PC-9 (cell line): ENCODE results near the gene NFKBIE. TPM values are rescaled to one million over a fixed set of nuclear protein-coding genes. Genes with fewer than 3 reads are reported as not detected.

Source experiments
- BruUV-seq: library from RNA; stranded (reverse); fragments of 400-500 nt; replicated peaks from 2 replicates; lab custom pipeline; 2021; lab: Mats Ljungman, UMichigan
- CTCF ChIA-PET: fragments of 300-600 bp; sonication (Branson Sonifier 250); formaldehyde crosslinking; loops from one replicate; lab custom pipeline; 2022; ENCODE audit warnings: antibody characterized with exemption; lab: Charles Lee
- POLR2A ChIA-PET: fragments of 300-600 bp; sonication (Branson Sonifier 250); formaldehyde crosslinking; loops from one replicate; lab custom pipeline; 2022; ENCODE audit warnings: antibody characterized with exemption; ENCODE audit not compliant: unreplicated experiment; lab: Charles Lee
- DNase-seq, 2 experiments: peaks; one replicate each; pipeline versions ENCODE4 v3.0.0 to v3.0.0-alpha.2; 2015 to 2022; ENCODE audit warnings: mixed read lengths in 1 of 2
- H2AFZ ChIP-seq: fragments of 200-600 bp; sonication (generic); 2 replicates; pipeline ENCODE4 v1.8.1; 2017; ENCODE audit warnings: antibody characterized with exemption
- H3F3A ChIP-seq: fragments of 200-600 bp; sonication (generic); 2 replicates; pipeline ENCODE4 v1.8.1; 2017; ENCODE audit warnings: antibody characterized with exemption, mild to moderate bottlenecking, low read depth; ENCODE audit not compliant: insufficient read depth
- H3K27ac ChIP-seq: fragments of 200-600 bp; sonication (generic); 2 replicates; pipeline ENCODE4 v1.6.1; 2016; ENCODE audit warnings: mixed run types
- H3K27me3 ChIP-seq: fragments of 200-600 bp; sonication (generic); 2 replicates; pipeline ENCODE4 v1.6.1; 2016; ENCODE audit warnings: low read depth, mixed run types; ENCODE audit not compliant: insufficient read depth
- H3K36me3 ChIP-seq: fragments of 200-600 bp; sonication (generic); 2 replicates; pipeline ENCODE4 v1.6.1; 2016; ENCODE audit warnings: low read depth, mixed run types
- H3K4me1 ChIP-seq: fragments of 200-600 bp; sonication (generic); replicated peaks from 2 replicates; pipeline ENCODE4 v1.6.1; 2016; ENCODE audit warnings: mixed run types; ENCODE audit not compliant: insufficient read depth
- H3K4me2 ChIP-seq: fragments of 200-600 bp; sonication (generic); 2 replicates; pipeline ENCODE4 v1.6.1; 2017; ENCODE audit warnings: mixed run types
- H3K4me3 ChIP-seq: fragments of 200-600 bp; sonication (generic); 2 replicates; pipeline ENCODE4 v1.6.1; 2016; ENCODE audit warnings: mixed run types
- H3K79me2 ChIP-seq: fragments of 200-600 bp; sonication (generic); 2 replicates; pipeline ENCODE4 v1.6.1; 2017; ENCODE audit warnings: low read depth, mixed run types
- H3K9me2 ChIP-seq: fragments of 200-600 bp; sonication (generic); 2 replicates; pipeline ENCODE4 v1.8.1; 2017; ENCODE audit warnings: mild to moderate bottlenecking; ENCODE audit not compliant: insufficient read depth
- H3K9me3 ChIP-seq: fragments of 200-600 bp; sonication (generic); 2 replicates; pipeline ENCODE4 v1.8.1; 2016; ENCODE audit warnings: low read depth; ENCODE audit not compliant: insufficient read depth
- H4K20me1 ChIP-seq: fragments of 200-600 bp; sonication (generic); 2 replicates; pipeline ENCODE4 v1.8.1; 2017; ENCODE audit not compliant: insufficient read depth
- EZH2 ChIP-seq: fragments of 200-600 bp; sonication (generic); IDR thresholded peaks from 2 replicates; pipeline ENCODE4 v1.8.0; 2017; ENCODE audit warnings: antibody characterized with exemption, low read depth
- intact Hi-C: fragments of 100-400 bp; cut with micrococcal nuclease; formaldehyde crosslinking; loops from one replicate; pipeline ENCODE4 v1.10.0; 2022; ENCODE audit not compliant: unreplicated experiment
- total RNA-seq: library from RNA; stranded (reverse); gene quantifications from 2 replicates; pipeline ENCODE4 v1.2.3, GENCODE V29; 2021
- TF ChIP-seq, protein P1 (sequence below): fragments of 200-600 bp; sonication (generic); conservative IDR thresholded peaks from 2 replicates; pipeline ENCODE4 v1.6.1; 2017; ENCODE audit warnings: mixed run types, antibody characterized with exemption, mild to moderate bottlenecking, moderate library complexity

NFKBIE gene
- total RNA-seq, 1 experiment from 2014 or later = 7.6 TPM

DNA sequence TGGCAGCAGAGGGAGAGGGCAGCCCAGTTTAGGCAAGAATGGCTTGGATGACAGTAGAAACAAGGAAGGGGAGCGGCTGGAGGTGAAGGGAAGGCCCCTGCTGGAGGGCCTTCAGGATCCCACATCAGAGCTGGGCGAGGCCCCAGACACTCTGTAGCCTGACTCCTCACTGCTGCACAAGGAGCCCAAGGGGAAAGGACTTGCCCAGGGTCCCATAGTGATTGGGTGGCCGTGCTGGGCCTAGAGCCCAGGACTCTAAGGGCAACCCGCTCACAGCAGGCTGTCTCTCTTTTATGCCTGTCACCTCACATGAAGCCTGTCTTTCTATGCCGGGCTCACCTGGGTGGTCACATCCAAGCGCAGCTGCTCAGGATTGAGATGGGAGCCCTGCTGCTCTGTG is 38.5 kb upstream of the NFKBIE start:
- Histone ChIP-seq H3K9me3 (no peaks in the 10 kb centered on the region), H3K9me2 (no peaks in the 10 kb centered on the region), H3K36me3 (0 out of 2 replicates have a peak, but pooled peaks cover 6% of the 10 kb centered on the region), H3K4me2 (no peak overlapping the region), H4K20me1 (no peaks in the 10 kb centered on the region), H3K27me3 (no peaks in the 10 kb centered on the region), H3K27ac (no peak overlapping the region), H3K4me1 (no peaks in the 10 kb centered on the region), H3K79me2 (no peaks in the 10 kb centered on the region), H2AFZ (no peak overlapping the region), H3F3A (no peaks in the 10 kb centered on the region), H3K4me3 (no peak overlapping the region)
- BruUV-seq = no TSS peak
- no peak for DNase-seq
- no peak for TF ChIP-seq EZH2
- TF ChIP-seq, protein P1, sequence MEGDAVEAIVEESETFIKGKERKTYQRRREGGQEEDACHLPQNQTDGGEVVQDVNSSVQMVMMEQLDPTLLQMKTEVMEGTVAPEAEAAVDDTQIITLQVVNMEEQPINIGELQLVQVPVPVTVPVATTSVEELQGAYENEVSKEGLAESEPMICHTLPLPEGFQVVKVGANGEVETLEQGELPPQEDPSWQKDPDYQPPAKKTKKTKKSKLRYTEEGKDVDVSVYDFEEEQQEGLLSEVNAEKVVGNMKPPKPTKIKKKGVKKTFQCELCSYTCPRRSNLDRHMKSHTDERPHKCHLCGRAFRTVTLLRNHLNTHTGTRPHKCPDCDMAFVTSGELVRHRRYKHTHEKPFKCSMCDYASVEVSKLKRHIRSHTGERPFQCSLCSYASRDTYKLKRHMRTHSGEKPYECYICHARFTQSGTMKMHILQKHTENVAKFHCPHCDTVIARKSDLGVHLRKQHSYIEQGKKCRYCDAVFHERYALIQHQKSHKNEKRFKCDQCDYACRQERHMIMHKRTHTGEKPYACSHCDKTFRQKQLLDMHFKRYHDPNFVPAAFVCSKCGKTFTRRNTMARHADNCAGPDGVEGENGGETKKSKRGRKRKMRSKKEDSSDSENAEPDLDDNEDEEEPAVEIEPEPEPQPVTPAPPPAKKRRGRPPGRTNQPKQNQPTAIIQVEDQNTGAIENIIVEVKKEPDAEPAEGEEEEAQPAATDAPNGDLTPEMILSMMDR = no peak
- intact Hi-C loops = loop anchor here (2.0 kb wide), 1 partner anchor 35 kb away; no protein-coding TSS in a partner anchor
- ChIA-PET CTCF (no interaction called here), POLR2A (no interaction called here)

DNA sequence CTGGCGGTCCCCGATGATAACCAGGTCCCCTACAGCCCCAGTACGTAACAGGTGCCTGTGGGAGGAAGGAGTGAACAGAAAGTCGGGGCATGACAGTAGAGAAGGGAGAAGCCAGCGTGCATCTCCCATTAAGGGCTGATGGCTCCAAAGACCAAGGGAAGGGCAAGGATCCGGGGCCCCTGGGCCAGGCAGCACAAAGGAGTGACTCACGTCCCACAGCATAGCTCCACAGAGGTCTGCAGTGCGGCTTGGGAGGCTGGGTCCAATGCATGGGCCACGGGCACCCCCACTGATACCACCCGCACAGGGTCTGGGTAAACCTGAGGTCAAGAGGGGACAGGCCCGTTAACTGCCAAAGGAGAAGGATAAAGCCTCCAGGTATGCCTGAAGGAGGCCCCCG is 37.5 kb upstream of the NFKBIE start:
- Histone ChIP-seq H4K20me1 (no peaks in the 10 kb centered on the region), H3K9me2 (no peaks in the 10 kb centered on the region), H3K36me3 (0 out of 2 replicates have a peak, but pooled peaks cover 6% of the 10 kb centered on the region), H3K4me2 (no peak overlapping the region), H3K27me3 (no peaks in the 10 kb centered on the region), H3K4me1 (no peaks in the 10 kb centered on the region), H3K79me2 (no peaks in the 10 kb centered on the region), H2AFZ (no peak overlapping the region), H3F3A (0 out of 2 replicates have a peak, but pooled peaks cover 4% of the 10 kb centered on the region), H3K27ac (no peak overlapping the region), H3K9me3 (no peaks in the 10 kb centered on the region), H3K4me3 (no peak overlapping the region)
- no TSS peak for BruUV-seq
- ChIA-PET CTCF (no interaction called here), POLR2A (no interaction called here)
- no peak for DNase-seq
- intact Hi-C loops = no loop called here
- TF ChIP-seq, protein P1 = no peak
- no peak for TF ChIP-seq EZH2

DNA sequence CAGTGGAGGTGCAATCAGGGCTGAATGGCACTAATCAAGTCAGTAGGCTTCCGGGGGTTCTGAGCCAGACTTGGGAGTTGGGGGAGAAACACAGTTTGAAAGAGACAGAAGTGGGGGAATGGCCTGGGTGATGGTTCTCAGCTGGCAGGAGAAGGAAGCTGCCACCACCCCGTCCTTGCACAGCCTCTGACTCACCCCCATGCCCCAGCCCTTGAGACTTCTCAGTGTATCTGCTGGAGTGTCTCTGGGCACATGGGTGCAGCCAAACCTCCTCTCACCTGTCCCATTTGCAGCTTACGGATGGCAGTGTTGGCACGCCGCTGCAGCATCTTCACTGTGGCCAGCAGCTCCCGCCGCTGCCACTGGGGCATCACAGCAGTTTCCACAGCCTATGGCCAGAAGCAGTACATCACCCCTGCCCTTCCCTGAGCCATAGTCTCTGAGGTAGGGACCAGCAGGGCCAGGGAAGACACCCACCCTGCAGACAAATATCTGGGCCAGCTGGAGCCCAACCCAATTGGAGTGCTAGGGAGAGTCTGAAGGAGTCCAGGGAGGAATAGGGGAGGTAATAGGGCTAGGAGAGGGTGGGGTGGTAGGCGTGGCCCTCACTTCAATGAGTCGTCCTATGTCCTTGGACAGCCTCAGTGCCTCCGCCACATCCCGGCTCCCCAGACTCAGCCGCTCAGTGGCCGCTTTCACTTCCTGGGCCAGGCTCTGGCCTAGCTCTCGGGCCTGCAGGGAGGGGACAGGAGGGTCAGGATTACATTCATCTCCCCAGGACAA is 36.6 kb upstream of the NFKBIE start:
- H3F3A ChIP-seq = 0 out of 2 replicates have a peak, but pooled peaks cover 5% of the 10 kb centered on the region
- no peak for DNase-seq
- H3K4me1 ChIP-seq = no peaks in the 10 kb centered on the region
- POLR2A ChIA-PET = no interaction called here
- no peaks in the 10 kb centered on the region for H3K9me3 ChIP-seq
- H3K9me2 ChIP-seq = no peaks in the 10 kb centered on the region
- no peak overlapping the region for H3K4me2 ChIP-seq
- H3K27me3 ChIP-seq = peaks cover 4% of the 10 kb centered on the region; the same call in 1 of the 2 replicates
- CTCF ChIA-PET = no interaction called here
- BruUV-seq = no TSS peak
- no peaks in the 10 kb centered on the region for H3K79me2 ChIP-seq
- H4K20me1 ChIP-seq = no peaks in the 10 kb centered on the region
- H3K36me3 ChIP-seq = 0 out of 2 replicates have a peak, but pooled peaks cover 6% of the 10 kb centered on the region
- H3K4me3 ChIP-seq = no peak overlapping the region
- no peak overlapping the region for H2AFZ ChIP-seq
- TF ChIP-seq, protein P1 = no peak
- no peak for TF ChIP-seq EZH2
- intact Hi-C loops = no loop called here
- no peak overlapping the region for H3K27ac ChIP-seq
